Measurements from ENCODE around the gene GATA5.

Gene GATA5, protein sequence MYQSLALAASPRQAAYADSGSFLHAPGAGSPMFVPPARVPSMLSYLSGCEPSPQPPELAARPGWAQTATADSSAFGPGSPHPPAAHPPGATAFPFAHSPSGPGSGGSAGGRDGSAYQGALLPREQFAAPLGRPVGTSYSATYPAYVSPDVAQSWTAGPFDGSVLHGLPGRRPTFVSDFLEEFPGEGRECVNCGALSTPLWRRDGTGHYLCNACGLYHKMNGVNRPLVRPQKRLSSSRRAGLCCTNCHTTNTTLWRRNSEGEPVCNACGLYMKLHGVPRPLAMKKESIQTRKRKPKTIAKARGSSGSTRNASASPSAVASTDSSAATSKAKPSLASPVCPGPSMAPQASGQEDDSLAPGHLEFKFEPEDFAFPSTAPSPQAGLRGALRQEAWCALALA

DNA sequence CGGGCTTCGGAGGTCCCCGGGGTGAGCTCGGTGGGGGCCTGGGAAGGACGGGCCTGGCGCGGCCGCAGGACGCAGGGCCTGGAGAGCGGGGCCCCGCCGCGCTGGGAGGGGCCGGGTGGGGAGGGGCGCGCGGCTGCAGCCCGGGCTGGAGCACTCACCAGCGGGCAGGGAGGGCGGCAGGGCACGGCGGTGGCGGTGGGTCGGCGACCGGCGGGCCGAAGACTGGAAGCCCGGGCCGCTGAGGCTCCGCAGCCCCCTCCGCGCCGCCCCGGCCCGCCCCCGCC is at the start of gene GATA5:
Gene GATA5 (minus strand): TSS at position 224 of the 284 bp plus-strand sequence. CDS start 474 bp downstream, outside the sequence.
- DNase-seq (ENCODE audit: low spot score in 2 of 2) (no peak), ATAC-seq (ENCODE audit: low read depth) (no peak)
- peak within 1 kb of the TSS; percentile 85 for H3K27ac Mint-ChIP-seq
- H3K9me3 Mint-ChIP-seq = no peaks in the 10 kb centered on the region
- peaks cover 2% of the 10 kb centered on the region for H3K36me3 Mint-ChIP-seq
- peaks cover 8% of the 10 kb centered on the region for H3K4me1 Mint-ChIP-seq
- peak within 1 kb of the TSS; percentile 62 for H3K4me3 Mint-ChIP-seq
- peaks cover 32% of the 10 kb centered on the region for H3K27me3 Mint-ChIP-seq

DNA sequence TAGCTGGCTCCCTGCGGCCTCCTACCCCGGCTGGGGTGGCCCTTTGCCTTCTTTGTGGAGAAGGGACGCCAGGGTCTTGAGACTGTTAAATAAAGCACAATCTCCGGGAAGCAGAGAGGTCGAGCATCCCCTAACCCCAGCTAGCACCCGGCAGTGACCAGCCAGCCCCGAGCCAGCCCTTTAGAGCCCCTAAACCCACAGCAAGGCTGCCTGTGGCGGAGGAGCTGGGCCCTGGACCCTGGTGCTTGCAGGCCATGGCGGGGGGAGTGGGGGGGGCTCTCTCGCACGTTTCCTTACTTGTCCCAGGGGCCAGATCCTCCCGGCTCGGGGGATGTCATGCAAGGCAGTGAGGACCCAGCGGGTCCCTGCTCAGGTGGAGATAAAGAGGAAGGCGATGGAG is 49.2 kb upstream of the GATA5 start:
- Mint-ChIP-seq H3K36me3 (no peaks in the 10 kb centered on the region), H3K27ac (no peak overlapping the region), H3K9me3 (no peaks in the 10 kb centered on the region), H3K4me1 (peaks cover 5% of the 10 kb centered on the region), H3K4me3 (no peak overlapping the region), H3K27me3 (peaks cover 23% of the 10 kb centered on the region)
- DNase-seq (ENCODE audit: low spot score in 2 of 2) (no peak), ATAC-seq (ENCODE audit: low read depth) (no peak)

DNA sequence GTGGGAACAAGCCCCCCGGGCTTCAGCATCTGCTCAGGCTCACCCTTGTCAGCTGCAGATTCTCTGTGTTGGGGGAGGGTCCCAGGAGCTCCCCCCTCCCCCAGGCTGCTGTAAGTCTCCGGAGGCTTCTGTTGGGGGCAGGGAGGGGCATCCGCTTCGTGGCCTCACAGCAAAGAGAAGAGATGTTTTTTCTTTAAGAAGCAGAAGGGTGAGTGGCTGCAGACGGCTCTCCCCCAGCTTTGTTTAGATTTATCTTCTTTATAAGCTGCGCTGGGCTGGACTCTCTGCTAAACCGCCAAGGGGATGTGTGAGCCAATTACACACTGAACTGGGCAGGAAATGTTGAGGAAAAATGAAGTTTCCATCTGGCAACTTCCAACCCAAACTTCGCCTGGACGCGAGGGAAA is 48.7 kb upstream of the GATA5 start:
- ATAC-seq (ENCODE audit: low read depth) = no peak
- peaks cover 20% of the 10 kb centered on the region for H3K27me3 Mint-ChIP-seq
- no peak overlapping the region for H3K4me3 Mint-ChIP-seq
- H3K9me3 Mint-ChIP-seq = no peaks in the 10 kb centered on the region
- no peaks in the 10 kb centered on the region for H3K36me3 Mint-ChIP-seq
- H3K27ac Mint-ChIP-seq = no peak overlapping the region
- peaks cover 5% of the 10 kb centered on the region for H3K4me1 Mint-ChIP-seq
- DNase-seq (ENCODE audit: low spot score in 2 of 2) = no peak

DNA sequence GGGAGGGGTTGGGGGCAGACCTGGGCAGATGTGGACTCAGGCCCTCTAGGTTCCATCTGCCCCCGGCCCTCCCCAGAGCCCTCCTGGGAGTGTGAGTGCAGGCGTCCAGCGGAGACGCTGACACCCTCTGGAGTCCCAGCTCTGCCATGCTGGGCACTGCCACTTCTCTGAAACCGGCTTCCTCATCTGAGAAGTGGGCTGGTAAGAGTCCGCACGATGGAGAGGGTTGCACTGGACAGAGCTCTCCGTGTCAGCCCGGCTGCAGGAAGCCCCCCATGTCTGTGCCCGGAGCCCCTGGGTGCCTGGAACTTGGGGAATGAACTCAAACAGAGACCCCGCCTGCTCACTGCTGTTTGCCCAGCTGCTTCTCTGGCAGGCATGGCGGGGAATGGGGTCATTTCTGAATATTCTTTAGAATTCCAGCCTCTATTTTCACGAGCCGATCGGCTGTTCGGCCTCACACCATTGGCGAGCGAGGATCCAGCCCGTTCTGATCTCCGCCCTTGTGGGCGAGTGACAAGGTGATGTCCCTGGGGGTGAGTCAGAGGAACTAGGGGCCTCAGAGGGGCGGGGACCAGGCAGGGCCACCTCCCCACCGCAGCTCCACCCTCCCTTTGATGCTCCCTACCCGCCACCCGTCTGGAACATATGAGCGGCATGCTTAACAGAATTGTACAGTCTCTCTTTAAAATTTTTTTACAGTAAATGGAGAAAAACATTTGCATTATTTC is 47.8 kb upstream of the GATA5 start:
- Mint-ChIP-seq H3K4me3 (no peak overlapping the region), H3K27ac (no peak overlapping the region), H3K9me3 (no peaks in the 10 kb centered on the region), H3K27me3 (peaks cover 17% of the 10 kb centered on the region), H3K4me1 (peaks cover 5% of the 10 kb centered on the region), H3K36me3 (no peaks in the 10 kb centered on the region)
- ATAC-seq (ENCODE audit: low read depth) = peak; percentile 96
- no peak for DNase-seq (ENCODE audit: low spot score in 2 of 2)

DNA sequence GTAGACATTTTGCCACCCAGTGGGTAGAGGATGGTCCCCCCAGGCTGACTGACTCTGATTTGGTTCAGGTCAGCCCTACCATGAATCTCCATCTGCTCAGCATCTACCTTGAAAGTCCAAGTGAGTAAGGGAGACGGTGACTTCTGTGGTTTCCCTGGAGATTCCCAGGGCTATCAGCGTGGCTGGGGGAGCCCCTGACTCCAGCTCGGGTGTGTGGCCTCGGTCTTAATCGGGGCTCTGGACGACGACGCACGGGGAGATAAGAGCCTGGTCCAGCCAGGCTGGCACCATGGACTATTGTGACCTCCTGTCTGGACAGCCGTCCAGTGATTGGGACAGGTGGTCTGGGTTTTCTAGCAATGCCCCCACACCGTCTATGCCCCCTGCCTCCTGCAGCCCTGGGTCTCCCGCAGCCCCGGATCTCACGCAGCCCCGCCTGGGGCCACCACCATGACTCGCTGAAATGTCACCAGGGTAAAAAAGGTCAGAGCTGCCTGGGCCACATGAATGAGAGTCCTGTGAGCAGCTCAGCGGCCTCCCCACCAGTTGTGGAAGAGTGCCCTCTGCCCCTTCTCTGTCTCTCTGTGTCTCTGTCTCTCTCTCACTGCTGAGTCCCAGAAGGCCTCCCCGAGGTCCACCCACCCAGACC is 47.1 kb upstream of the GATA5 start:
- H3K4me3 Mint-ChIP-seq = no peak overlapping the region
- no peak overlapping the region for H3K27ac Mint-ChIP-seq

DNA sequence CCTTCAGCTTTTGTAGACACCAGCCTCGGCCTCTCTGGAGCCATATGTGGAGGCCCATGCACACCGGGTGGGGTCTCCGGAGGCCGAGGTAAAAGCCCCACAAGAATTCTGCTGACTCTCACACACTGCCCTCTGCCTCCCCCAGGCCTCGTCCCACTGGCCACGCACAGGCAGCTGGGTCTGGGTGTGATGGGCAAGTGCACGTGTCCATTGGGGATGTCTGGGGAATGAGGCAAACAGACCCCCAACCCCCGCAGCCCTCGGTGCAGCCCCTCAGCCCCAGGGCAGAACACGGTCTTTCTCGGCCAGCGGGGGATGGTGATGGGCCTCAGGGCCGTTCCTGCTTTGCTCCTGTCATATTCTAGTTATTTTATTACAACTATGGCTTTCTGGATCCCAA is 44.0 kb upstream of the GATA5 start:
- no peak overlapping the region for H3K27ac Mint-ChIP-seq
- H3K36me3 Mint-ChIP-seq = no peaks in the 10 kb centered on the region
- no peak overlapping the region for H3K4me3 Mint-ChIP-seq
- no peak for ATAC-seq (ENCODE audit: low read depth)
- H3K4me1 Mint-ChIP-seq = peaks cover 3% of the 10 kb centered on the region
- no peaks in the 10 kb centered on the region for H3K9me3 Mint-ChIP-seq
- DNase-seq (ENCODE audit: low spot score in 2 of 2) = no peak
- peaks cover 16% of the 10 kb centered on the region for H3K27me3 Mint-ChIP-seq

More for the DNA sequence above, 47.1 kb upstream of the GATA5 start:
- H3K36me3 Mint-ChIP-seq = no peaks in the 10 kb centered on the region
- ATAC-seq (ENCODE audit: low read depth) = no peak
- peaks cover 5% of the 10 kb centered on the region for H3K4me1 Mint-ChIP-seq
- H3K27me3 Mint-ChIP-seq = peaks cover 17% of the 10 kb centered on the region
- H3K9me3 Mint-ChIP-seq = no peaks in the 10 kb centered on the region
- DNase-seq (ENCODE audit: low spot score in 2 of 2) = no peak

DNA sequence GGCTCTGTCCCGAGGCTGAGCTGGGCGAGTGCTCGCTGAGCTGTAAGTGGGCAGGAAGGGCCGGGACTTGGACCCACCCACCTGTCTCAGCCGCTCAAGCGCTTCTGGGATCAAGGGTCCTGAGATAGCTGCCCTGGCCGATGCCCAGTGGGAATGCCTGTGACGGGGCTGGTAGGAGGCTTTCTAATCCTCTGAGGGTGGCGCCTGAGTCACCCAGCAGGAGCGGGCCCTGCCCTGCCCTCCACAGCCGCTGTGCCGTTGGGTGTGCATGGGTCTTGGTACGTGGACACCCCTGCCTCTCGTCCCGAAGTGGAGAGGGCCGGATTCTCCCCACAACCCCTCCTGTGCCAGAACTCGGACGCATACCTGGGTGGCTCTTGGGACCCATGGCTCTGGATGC is 43.1 kb upstream of the GATA5 start:
- no peaks in the 10 kb centered on the region for H3K36me3 Mint-ChIP-seq
- DNase-seq (ENCODE audit: low spot score in 2 of 2) (no peak), ATAC-seq (ENCODE audit: low read depth) (no peak)
- H3K27me3 Mint-ChIP-seq = peaks cover 18% of the 10 kb centered on the region
- H3K27ac Mint-ChIP-seq = no peak overlapping the region
- no peaks in the 10 kb centered on the region for H3K9me3 Mint-ChIP-seq
- peaks cover 2% of the 10 kb centered on the region for H3K4me1 Mint-ChIP-seq
- H3K4me3 Mint-ChIP-seq = no peak overlapping the region

DNA sequence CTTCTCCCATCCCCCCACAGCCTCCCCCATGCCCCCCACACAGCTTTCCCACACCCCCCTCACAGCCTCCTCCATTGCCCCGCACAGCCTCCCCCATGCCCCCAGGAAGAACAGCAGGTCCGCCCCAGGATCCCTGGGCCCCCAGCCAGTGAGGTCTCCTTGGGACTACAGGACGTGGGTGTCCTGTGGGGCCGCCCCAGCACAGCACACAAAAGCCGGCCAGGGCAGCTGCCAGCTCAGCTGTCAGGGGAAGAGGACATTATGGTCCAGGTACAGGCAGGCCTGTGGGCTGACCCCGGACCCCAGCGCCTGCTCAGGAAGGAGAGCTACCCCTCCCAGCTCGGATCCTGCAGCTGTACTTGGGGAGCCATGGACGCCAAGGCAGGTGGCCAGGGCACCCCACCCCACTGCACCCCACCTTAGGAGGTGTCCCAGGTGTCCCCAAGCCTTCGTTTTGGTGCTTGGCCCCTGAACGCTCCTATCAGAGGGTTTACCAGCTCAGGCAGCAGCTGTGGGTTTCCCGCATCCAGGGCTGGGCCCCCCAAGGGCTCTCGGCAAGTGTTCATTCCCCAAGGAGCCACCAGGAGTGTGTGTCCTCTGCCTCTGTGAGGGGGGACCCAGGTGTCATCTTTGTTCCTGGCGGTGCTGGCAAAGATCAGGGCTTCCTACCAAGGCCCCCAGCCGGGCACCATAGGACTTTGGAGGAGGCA is 42.3 kb upstream of the GATA5 start:
- peaks cover 18% of the 10 kb centered on the region for H3K27me3 Mint-ChIP-seq
- no peaks in the 10 kb centered on the region for H3K4me1 Mint-ChIP-seq
- ATAC-seq (ENCODE audit: low read depth) (no peak), DNase-seq (ENCODE audit: low spot score in 2 of 2) (no peak)
- H3K36me3 Mint-ChIP-seq = no peaks in the 10 kb centered on the region
- no peak overlapping the region for H3K4me3 Mint-ChIP-seq
- no peaks in the 10 kb centered on the region for H3K9me3 Mint-ChIP-seq
- no peak overlapping the region for H3K27ac Mint-ChIP-seq

DNA sequence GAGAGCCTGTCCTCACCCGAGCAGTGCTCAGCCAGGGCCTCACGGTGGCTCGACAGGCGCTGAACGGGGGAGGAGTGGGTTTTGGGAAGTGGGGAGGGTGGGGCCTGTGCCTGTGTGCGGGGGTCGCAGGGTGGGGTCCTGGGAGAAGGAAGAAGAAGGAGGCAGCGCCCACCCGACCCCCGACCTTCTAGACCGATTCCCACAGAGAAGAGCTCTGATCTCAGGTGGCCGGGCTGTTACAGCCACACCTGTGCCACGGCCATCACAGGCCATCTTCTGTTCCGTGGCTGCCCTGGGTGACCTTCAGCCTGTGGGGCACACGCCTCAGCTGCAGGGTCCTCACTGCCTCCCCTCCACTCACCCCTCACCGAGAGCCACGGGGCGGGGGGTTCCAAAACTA is 41.4 kb upstream of the GATA5 start:
- H3K4me1 Mint-ChIP-seq = no peaks in the 10 kb centered on the region
- peaks cover 18% of the 10 kb centered on the region for H3K27me3 Mint-ChIP-seq
- H3K27ac Mint-ChIP-seq = no peak overlapping the region
- H3K9me3 Mint-ChIP-seq = no peaks in the 10 kb centered on the region
- DNase-seq (ENCODE audit: low spot score in 2 of 2) = no peak
- H3K36me3 Mint-ChIP-seq = no peaks in the 10 kb centered on the region
- no peak for ATAC-seq (ENCODE audit: low read depth)
- H3K4me3 Mint-ChIP-seq = no peak overlapping the region

DNA sequence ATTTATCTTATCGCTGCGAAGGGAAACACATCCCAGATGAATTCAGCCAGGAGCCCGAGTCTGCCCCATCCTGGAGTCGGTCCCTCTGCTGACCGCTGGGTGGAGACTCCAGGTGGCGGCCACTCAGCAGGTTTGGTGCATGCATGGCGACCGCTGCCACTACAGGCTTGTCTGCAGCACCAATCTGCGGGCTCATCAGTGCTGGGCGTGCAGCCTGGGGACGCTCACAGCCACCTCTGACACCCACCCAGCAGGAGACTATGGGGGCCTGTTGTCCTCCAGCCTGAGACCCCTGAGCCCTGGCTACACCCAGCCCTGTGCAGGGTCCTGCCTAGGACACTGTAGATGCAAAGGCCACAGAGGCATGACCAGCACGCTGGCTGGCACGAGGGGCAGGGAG is 40.5 kb upstream of the GATA5 start:
- DNase-seq (ENCODE audit: low spot score in 2 of 2) (no peak), ATAC-seq (ENCODE audit: low read depth) (no peak)
- Mint-ChIP-seq H3K27ac (no peak overlapping the region), H3K9me3 (no peaks in the 10 kb centered on the region), H3K4me1 (no peaks in the 10 kb centered on the region), H3K4me3 (no peak overlapping the region), H3K27me3 (peaks cover 16% of the 10 kb centered on the region), H3K36me3 (no peaks in the 10 kb centered on the region)

DNA sequence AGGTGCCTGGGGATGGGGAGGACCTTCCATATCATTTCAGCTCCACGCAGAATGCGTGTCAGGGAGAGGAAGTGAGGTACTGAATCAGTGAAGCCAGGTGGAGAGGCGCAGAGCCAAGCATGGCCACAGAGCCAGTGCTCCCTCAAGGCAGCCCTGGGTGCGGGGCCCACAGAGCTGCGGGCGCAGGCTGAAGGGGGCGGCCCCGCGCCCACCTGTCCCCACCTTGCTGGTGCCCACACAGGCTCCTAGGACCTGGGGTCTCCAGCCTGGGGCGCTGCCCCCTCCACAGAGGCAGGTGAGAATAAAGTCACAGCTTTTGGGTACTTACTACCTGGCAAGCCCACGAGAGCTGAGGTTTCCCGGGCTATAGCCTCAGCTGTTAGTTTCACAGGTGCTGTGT is 40.0 kb upstream of the GATA5 start:
- DNase-seq (ENCODE audit: low spot score in 2 of 2) (no peak), ATAC-seq (ENCODE audit: low read depth) (no peak)
- no peak overlapping the region for H3K4me3 Mint-ChIP-seq
- peaks cover 13% of the 10 kb centered on the region for H3K27me3 Mint-ChIP-seq
- H3K4me1 Mint-ChIP-seq = no peaks in the 10 kb centered on the region
- H3K27ac Mint-ChIP-seq = no peak overlapping the region
- no peaks in the 10 kb centered on the region for H3K9me3 Mint-ChIP-seq
- no peaks in the 10 kb centered on the region for H3K36me3 Mint-ChIP-seq

DNA sequence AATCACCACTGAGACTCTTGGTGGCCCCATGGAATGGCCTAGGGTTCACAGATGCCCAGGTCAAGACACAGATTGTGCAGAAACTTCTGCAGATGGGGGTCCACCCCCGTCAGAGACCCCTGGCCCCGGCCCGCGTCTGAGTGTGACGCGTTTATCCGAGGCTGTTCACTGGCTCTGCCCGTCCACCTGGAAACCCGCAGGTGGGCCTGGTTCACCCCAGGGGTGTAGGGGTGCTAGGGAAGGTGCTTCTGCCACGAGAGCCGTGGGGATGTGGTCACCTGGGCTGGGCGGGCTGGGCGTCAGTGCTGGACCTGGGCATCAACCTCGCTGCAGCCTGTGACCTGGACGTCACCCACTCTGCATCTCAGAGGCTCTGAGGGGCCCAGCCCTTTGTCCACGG is 39.5 kb upstream of the GATA5 start:
- no peak overlapping the region for H3K27ac Mint-ChIP-seq
- DNase-seq (ENCODE audit: low spot score in 2 of 2) (no peak), ATAC-seq (ENCODE audit: low read depth) (no peak)
- no peaks in the 10 kb centered on the region for H3K4me1 Mint-ChIP-seq
- H3K27me3 Mint-ChIP-seq = peaks cover 13% of the 10 kb centered on the region
- no peaks in the 10 kb centered on the region for H3K9me3 Mint-ChIP-seq
- no peaks in the 10 kb centered on the region for H3K36me3 Mint-ChIP-seq
- no peak overlapping the region for H3K4me3 Mint-ChIP-seq

DNA sequence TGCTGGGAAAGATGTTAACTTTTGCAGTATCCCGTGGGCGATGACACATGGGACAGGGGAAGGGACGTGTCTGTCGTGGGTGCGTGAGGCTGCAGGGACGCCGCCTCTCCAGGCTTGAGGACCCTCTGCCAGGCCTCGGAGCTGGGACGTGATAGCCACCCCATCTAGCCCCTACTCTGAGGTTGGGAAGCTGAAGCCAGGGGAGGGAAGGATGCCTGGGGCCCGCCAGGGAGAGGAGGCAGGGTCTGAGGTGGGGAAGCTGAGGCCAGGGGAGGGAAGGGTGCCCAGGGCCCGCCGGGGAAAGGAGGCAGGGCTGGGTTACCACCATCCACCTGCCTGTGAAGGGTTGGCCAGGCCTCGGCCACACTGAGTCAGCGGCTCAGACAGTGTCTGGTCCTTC is 38.2 kb upstream of the GATA5 start:
- DNase-seq (ENCODE audit: low spot score in 2 of 2) = no peak
- Mint-ChIP-seq H3K27ac (no peak overlapping the region), H3K27me3 (peaks cover 13% of the 10 kb centered on the region), H3K4me3 (no peak overlapping the region), H3K4me1 (no peaks in the 10 kb centered on the region), H3K9me3 (no peaks in the 10 kb centered on the region), H3K36me3 (no peaks in the 10 kb centered on the region)
- no peak for ATAC-seq (ENCODE audit: low read depth)
